Measurements from ENCODE around the gene ANKS6.
A peak's percentile ranks its signal among the peaks of the same experiment; 100 is the strongest.

Gene ANKS6

GRCh38 chr9:98832768-98833089 lies 36.4 kb upstream of the ANKS6 start:
- H3K4me3 ChIP-seq (ENCODE audit: low read depth, low read length), result no peak overlapping the region
- DNase-seq (ENCODE audit: low read depth), result no peak
- no peak for TF ChIP-seq CTCF (IDR thresholded peaks at IDR 0.05; ENCODE audit: low read depth, low read length)
- no peak for TF ChIP-seq MAX (IDR thresholded peaks at IDR 0.05; ENCODE audit: low read depth, low read length)
- TF ChIP-seq MYC (IDR thresholded peaks at IDR 0.05; ENCODE audit: low read depth, low read length), result no peak
- TF ChIP-seq POLR2A (IDR thresholded peaks at IDR 0.05; ENCODE audit: extremely low read depth, insufficient read length), result no peak

- no peak overlapping the region for H3K4me3 ChIP-seq (ENCODE audit: low read depth, low read length)
- TF ChIP-seq MAX (IDR thresholded peaks at IDR 0.05; ENCODE audit: low read depth, low read length) (no peak), CTCF (IDR thresholded peaks at IDR 0.05; ENCODE audit: low read depth, low read length) (no peak), POLR2A (IDR thresholded peaks at IDR 0.05; ENCODE audit: extremely low read depth, insufficient read length) (no peak), MYC (IDR thresholded peaks at IDR 0.05; ENCODE audit: low read depth, low read length) (no peak)
- no peak for DNase-seq (ENCODE audit: low read depth)
Observed at GRCh38 chr9:98831696-98832095, 35.3 kb upstream of the ANKS6 start.

- no peak overlapping the region for H3K4me3 ChIP-seq (ENCODE audit: low read depth, low read length)
- TF ChIP-seq CTCF (IDR thresholded peaks at IDR 0.05; ENCODE audit: low read depth, low read length) (no peak), MAX (IDR thresholded peaks at IDR 0.05; ENCODE audit: low read depth, low read length) (no peak), POLR2A (IDR thresholded peaks at IDR 0.05; ENCODE audit: extremely low read depth, insufficient read length) (no peak), MYC (IDR thresholded peaks at IDR 0.05; ENCODE audit: low read depth, low read length) (no peak)
- DNase-seq (ENCODE audit: low read depth), result peak; percentile 41
Observed at GRCh38 chr9:98830554-98830953, 34.2 kb upstream of the ANKS6 start.

GRCh38 chr9:98829766-98830165 lies 33.4 kb upstream of the ANKS6 start:
- H3K4me3 ChIP-seq (ENCODE audit: low read depth, low read length), result no peak overlapping the region
- TF ChIP-seq CTCF (IDR thresholded peaks at IDR 0.05; ENCODE audit: low read depth, low read length), result no peak
- TF ChIP-seq MAX (IDR thresholded peaks at IDR 0.05; ENCODE audit: low read depth, low read length), result no peak
- no peak for TF ChIP-seq MYC (IDR thresholded peaks at IDR 0.05; ENCODE audit: low read depth, low read length)
- TF ChIP-seq POLR2A (IDR thresholded peaks at IDR 0.05; ENCODE audit: extremely low read depth, insufficient read length), result no peak
- no peak for DNase-seq (ENCODE audit: low read depth)

- TF ChIP-seq CTCF (IDR thresholded peaks at IDR 0.05; ENCODE audit: low read depth, low read length) (no peak), MYC (IDR thresholded peaks at IDR 0.05; ENCODE audit: low read depth, low read length) (no peak), POLR2A (IDR thresholded peaks at IDR 0.05; ENCODE audit: extremely low read depth, insufficient read length) (no peak), MAX (IDR thresholded peaks at IDR 0.05; ENCODE audit: low read depth, low read length) (no peak)
- no peak overlapping the region for H3K4me3 ChIP-seq (ENCODE audit: low read depth, low read length)
- DNase-seq (ENCODE audit: low read depth), result no peak
Observed at GRCh38 chr9:98826716-98827115, 30.4 kb upstream of the ANKS6 start.

GRCh38 chr9:98825414-98825813 lies 29.1 kb upstream of the ANKS6 start:
- no peak overlapping the region for H3K4me3 ChIP-seq (ENCODE audit: low read depth, low read length)
- DNase-seq (ENCODE audit: low read depth), result no peak
- TF ChIP-seq MYC (IDR thresholded peaks at IDR 0.05; ENCODE audit: low read depth, low read length) (no peak), MAX (IDR thresholded peaks at IDR 0.05; ENCODE audit: low read depth, low read length) (no peak), CTCF (IDR thresholded peaks at IDR 0.05; ENCODE audit: low read depth, low read length) (no peak), POLR2A (IDR thresholded peaks at IDR 0.05; ENCODE audit: extremely low read depth, insufficient read length) (no peak)
